Spinal cord (tissue), 10 donors: ENCODE data around the gene ENPP1. TPM values are rescaled to one million over a fixed set of nuclear protein-coding genes. Genes with fewer than 3 reads are reported as not detected.

ENCODE experiments used
- DNase-seq, 6 donors: peaks; one replicate each; pipeline versions ENCODE4 v3.0.0 to v3.0.0-alpha.2; 2013 to 2015; ENCODE audit warnings: low spot score in 6 of 6, low read depth in 4 of 6
- H3K27ac ChIP-seq: one replicate; pipeline ENCODE4 v1.5.1; 2013; ENCODE audit warnings: low read depth, low read length, control low read depth
- H3K27me3 ChIP-seq: one replicate; pipeline ENCODE4 v1.6.1; 2013; ENCODE audit warnings: low read length; ENCODE audit not compliant: control insufficient read depth, insufficient read depth
- H3K36me3 ChIP-seq: one replicate; pipeline ENCODE4 v1.6.1; 2013; ENCODE audit warnings: low read length; ENCODE audit not compliant: control insufficient read depth, insufficient read depth
- H3K4me1 ChIP-seq: one replicate; pipeline ENCODE4 v1.6.1; 2013; ENCODE audit warnings: low read length; ENCODE audit not compliant: control insufficient read depth, insufficient read depth
- H3K4me3 ChIP-seq: one replicate; pipeline ENCODE4 v1.5.1; 2013; ENCODE audit warnings: low read depth, low read length, control low read depth
- H3K9me3 ChIP-seq: one replicate; pipeline ENCODE4 v1.6.1; 2013; ENCODE audit warnings: low read length; ENCODE audit not compliant: control insufficient read depth, insufficient read depth
- WGBS: methylation state at CpG from one replicate; pipeline ENCODE4 v1.1.5; 2013; ENCODE audit warnings: missing lambda C conversion rate; ENCODE audit not compliant: insufficient coverage; 5-methylcytosine and 5-hydroxymethylcytosine counted together
- polyA plus RNA-seq, 2 donors: library from polyadenylated mRNA; unstranded; fragments of 120-200 nt; gene quantifications; one replicate each; pipeline ENCODE4 v1.2.1, GENCODE V29; 2013; ENCODE audit not compliant: insufficient read length in 2 of 2
- total RNA-seq, 2 donors: library from RNA; depleted of rRNA in 1 of 2; stranded (reverse); fragments of 120-200 nt in 1 of 2; fragments of >200 nt in 1 of 2; gene quantifications; one replicate each; pipeline versions ENCODE4 v1.2.3 to v1.2.4, GENCODE V29; 2013 to 2014
- donor health status: healthy.

The ENPP1 gene
- total and polyA plus RNA-seq, 4 donors = 2.1 to 10.8 (median 4.8) TPM

- H3K27ac ChIP-seq = no peak overlapping the region
- H3K4me3 ChIP-seq = no peak overlapping the region
- no peaks in the 10 kb centered on the region for H3K36me3 ChIP-seq
- H3K27me3 ChIP-seq = peaks cover 4% of the 10 kb centered on the region
- DNase-seq = no peak
- H3K4me1 ChIP-seq = peaks cover 1% of the 10 kb centered on the region
- WGBS = 88% methylated on average over 9 of the region's 10 CpGs
- no peaks in the 10 kb centered on the region for H3K9me3 ChIP-seq
Measured at GRCh38 chr6:131803007-131803769, 4.6 kb upstream of the ENPP1 start.

DNA sequence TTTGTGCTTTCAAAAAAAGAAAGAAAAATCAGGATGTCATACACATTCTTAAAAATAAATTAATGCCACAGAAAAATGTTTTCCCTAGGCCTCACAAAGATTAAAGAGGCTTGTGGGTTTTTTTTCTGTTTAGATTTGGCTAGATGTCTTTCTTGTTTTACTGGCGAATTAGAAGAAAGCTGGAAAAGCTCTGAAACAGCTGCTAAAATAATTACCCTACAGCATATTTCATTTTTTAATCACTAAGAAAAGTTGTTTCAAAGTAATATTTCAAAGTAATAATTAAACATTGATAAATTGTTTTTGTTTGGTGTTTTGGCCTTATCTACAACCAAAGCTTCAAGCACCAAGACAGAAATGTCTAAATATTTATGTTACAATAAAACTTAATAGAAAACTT lies 3.7 kb upstream of the ENPP1 start:
- H3K36me3 ChIP-seq = no peaks in the 10 kb centered on the region
- H3K4me1 ChIP-seq = peaks cover 3% of the 10 kb centered on the region
- no peak overlapping the region for H3K27ac ChIP-seq
- H3K9me3 ChIP-seq = no peaks in the 10 kb centered on the region
- no CpG with 5 or more reads among the region's 1 CpG for WGBS
- DNase-seq = no peak
- H3K4me3 ChIP-seq = no peak overlapping the region
- H3K27me3 ChIP-seq = peaks cover 6% of the 10 kb centered on the region

DNA sequence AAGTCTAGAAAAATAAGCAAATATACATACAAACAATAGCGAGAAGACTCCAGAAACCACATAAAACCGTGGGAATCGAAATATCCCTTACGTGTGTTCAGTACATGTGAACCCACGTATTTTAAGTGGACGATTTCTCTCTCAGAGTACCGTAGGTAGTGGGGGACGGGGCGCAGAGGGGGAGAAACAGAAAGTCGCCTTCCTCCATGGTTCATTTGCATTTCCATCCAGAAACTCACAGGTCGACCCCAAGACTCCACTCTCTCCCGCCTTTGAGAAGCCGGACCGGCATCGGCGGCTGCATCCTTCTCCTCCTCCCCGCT lies 538 bp upstream of the ENPP1 start:
- peak overlapping the region; percentile 7 for H3K27ac ChIP-seq
- no peak for DNase-seq

GRCh38 chr6:131808460-131809269 lies 845 bp downstream of the ENPP1 start:
- WGBS = 11% methylated on average over 9 of the region's 12 CpGs
- no peaks in the 10 kb centered on the region for H3K9me3 ChIP-seq
- no peak overlapping the region for H3K27ac ChIP-seq
- H3K4me3 ChIP-seq = peak overlapping the region; percentile 59
- peaks cover 6% of the 10 kb centered on the region for H3K27me3 ChIP-seq
- H3K36me3 ChIP-seq = no peaks in the 10 kb centered on the region
- DNase-seq = peak in 1 of 6 donors; percentile 24
- peaks cover 3% of the 10 kb centered on the region for H3K4me1 ChIP-seq

More for the DNA sequence above, 538 bp upstream of the ENPP1 start:
- Histone ChIP-seq H3K4me1 (peaks cover 3% of the 10 kb centered on the region), H3K4me3 (peak overlapping the region; percentile 71), H3K27me3 (peaks cover 6% of the 10 kb centered on the region), H3K36me3 (no peaks in the 10 kb centered on the region), H3K9me3 (no peaks in the 10 kb centered on the region)
- 0% methylated on average over 8 of the region's 17 CpGs for WGBS

GRCh38 chr6:131811500-131811899 lies 3.7 kb downstream of the ENPP1 start:
- no peak for DNase-seq
- no peaks in the 10 kb centered on the region for H3K36me3 ChIP-seq
- 100% methylated on average over 1 of the region's 3 CpGs for WGBS

GRCh38 chr6:131813991-131814390 lies 6.2 kb downstream of the ENPP1 start:
- H3K27ac ChIP-seq = no peak overlapping the region
- H3K4me1 ChIP-seq = no peaks in the 10 kb centered on the region
- no peak for DNase-seq
- H3K4me3 ChIP-seq = no peak overlapping the region
- no CpG with 5 or more reads among the region's 3 CpGs for WGBS
- H3K36me3 ChIP-seq = no peaks in the 10 kb centered on the region
- H3K9me3 ChIP-seq = no peaks in the 10 kb centered on the region
- no peaks in the 10 kb centered on the region for H3K27me3 ChIP-seq

More at GRCh38 chr6:131811500-131811899, 3.7 kb downstream of the ENPP1 start:
- Histone ChIP-seq H3K4me1 (peaks cover 3% of the 10 kb centered on the region), H3K27ac (no peak overlapping the region), H3K4me3 (no peak overlapping the region), H3K27me3 (peaks cover 6% of the 10 kb centered on the region), H3K9me3 (no peaks in the 10 kb centered on the region)

DNA sequence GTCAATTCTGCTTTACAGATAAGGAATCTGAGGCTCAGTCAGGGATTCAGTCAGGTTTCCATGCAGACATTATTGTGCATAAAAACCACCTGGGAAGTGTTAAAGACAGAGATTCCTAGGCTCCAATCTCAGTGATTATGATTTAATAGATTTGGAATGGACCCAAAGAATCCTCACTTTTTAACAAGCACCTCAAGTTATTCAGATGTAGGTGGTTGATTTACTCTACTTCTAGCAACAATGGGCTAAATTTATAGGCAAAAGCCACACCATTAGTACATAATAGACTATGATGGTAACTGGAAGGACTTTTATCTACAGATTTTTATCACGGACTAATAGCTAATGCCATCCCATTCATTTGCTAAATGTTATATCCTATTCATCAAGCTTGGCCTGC lies 9.0 kb downstream of the ENPP1 start:
- no peak for DNase-seq
- H3K9me3 ChIP-seq = no peaks in the 10 kb centered on the region
- no peak overlapping the region for H3K27ac ChIP-seq
- no peaks in the 10 kb centered on the region for H3K36me3 ChIP-seq
- H3K4me1 ChIP-seq = no peaks in the 10 kb centered on the region
- no peaks in the 10 kb centered on the region for H3K27me3 ChIP-seq
- WGBS = no CpG with 5 or more reads among the region's 1 CpG
- no peak overlapping the region for H3K4me3 ChIP-seq

GRCh38 chr6:131819572-131820124 lies 11.8 kb downstream of the ENPP1 start:
- no peak overlapping the region for H3K4me3 ChIP-seq
- no peaks in the 10 kb centered on the region for H3K9me3 ChIP-seq
- no peaks in the 10 kb centered on the region for H3K4me1 ChIP-seq
- DNase-seq = peak in 2 of 6 donors; percentile 24 to 59
- H3K36me3 ChIP-seq = no peaks in the 10 kb centered on the region
- WGBS = 69% methylated on average over 2 of the region's 7 CpGs
- H3K27me3 ChIP-seq = no peaks in the 10 kb centered on the region
- no peak overlapping the region for H3K27ac ChIP-seq

DNA sequence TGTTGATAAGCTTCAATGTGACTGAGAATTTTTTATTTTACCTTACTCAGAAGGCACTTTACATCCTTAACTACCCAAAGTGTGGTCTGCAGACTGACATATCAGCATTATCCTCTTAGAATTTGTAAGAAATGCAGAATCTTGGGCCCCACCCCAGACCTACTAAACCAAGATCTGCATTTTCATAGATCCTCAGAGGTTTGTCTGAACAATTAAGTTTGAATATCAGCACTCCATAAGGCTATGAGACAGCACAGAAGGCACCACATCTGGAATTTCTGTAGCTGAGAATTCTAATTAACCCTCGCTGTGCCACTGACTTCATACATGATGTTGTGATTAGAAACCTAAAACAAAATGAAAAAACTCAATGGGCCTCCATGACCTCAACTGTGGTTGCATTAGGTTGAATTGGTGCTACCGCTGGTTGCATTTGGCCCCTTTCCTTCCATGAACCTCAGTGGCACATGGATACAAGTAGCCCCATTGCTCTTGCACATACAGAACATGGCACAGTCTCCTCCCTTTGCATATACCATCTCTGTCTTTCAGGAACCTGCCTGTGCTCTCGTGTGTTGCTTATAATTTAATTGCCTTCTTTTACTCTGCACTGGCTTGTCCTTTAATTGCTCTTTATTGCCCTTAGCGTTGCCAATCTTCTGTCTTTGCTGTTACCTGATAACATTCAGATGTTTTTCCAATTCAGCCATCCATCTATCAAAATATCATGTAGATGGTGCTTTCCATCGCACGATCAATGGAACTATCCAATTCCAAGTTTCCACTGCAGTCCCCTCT lies 13.4 kb downstream of the ENPP1 start:
- Histone ChIP-seq H3K36me3 (no peaks in the 10 kb centered on the region), H3K9me3 (no peaks in the 10 kb centered on the region), H3K4me3 (no peak overlapping the region), H3K27ac (no peak overlapping the region), H3K4me1 (no peaks in the 10 kb centered on the region), H3K27me3 (no peaks in the 10 kb centered on the region)
- 90% methylated on average over 3 of the region's 6 CpGs for WGBS
- DNase-seq = peak in 1 of 6 donors; percentile 49
